ENCODE results near the gene ADAMTS6. TPM values are rescaled to one million over a fixed set of nuclear protein-coding genes. Genes with fewer than 3 reads are reported as not detected.

Gene ADAMTS6
- total and polyA plus RNA-seq, 2 of the 13 experiments (the other 11 are each of a cell fraction or from before 2014, with no cell fraction given), result 3.1 to 8.2 TPM

DNA sequence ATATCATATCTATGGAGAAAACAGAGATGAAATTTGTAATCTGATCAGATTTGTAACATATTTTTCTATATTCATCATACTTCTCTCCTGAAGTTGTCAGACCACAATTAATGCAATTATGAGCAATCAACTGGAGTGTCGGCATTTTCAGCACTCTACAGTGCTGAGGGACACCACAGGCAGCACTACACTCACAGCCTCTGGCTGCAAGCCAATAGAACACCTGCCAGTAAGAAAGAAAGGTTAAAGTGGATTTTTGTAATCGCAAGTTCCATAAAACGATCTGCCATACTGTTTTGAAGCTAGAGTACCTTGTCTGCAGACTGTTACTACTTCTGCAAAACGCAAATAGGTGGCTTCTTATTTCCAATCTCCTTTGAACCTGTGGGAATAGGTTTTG is 147.6 kb downstream of the ADAMTS6 start:
- no peak for FAIRE-seq

More for the DNA sequence above, 147.6 kb downstream of the ADAMTS6 start:
- intact Hi-C loops (cut with micrococcal nuclease; ENCODE audit: unreplicated experiment) (no loop called here), in situ Hi-C loops (cut with HindIII; ENCODE audit: extremely low pct_ligation_motif_present, low pct_unique_long_range_greater_than_20kb) (no loop called here)
- Histone ChIP-seq H3K4me3 (replicated peaks in 1 of 3; ENCODE audit: insufficient read depth in 1 of 3, low read depth in 2 of 3, low read length in 3 of 3) (no peak overlapping the region), H3K9ac (ENCODE audit: insufficient read depth, low read depth, low read length) (no peak overlapping the region), H3K4me2 (ENCODE audit: low read depth, low read length) (no peak overlapping the region), H3K27me3 (ENCODE audit: control insufficient read depth in 1 of 2, insufficient read depth in 2 of 2, low read length in 2 of 2) (no peaks in the 10 kb centered on the region), H4K20me1 (ENCODE audit: insufficient read depth, low read length) (no peaks in the 10 kb centered on the region), H3K9me3 (ENCODE audit: low read length) (no peaks in the 10 kb centered on the region), H3K27ac (ENCODE audit: extremely low read length, insufficient read depth, low read length) (no peak overlapping the region), H2AFZ (ENCODE audit: low read length) (no peak overlapping the region), H3K4me1 (ENCODE audit: insufficient read depth, low read length) (peaks cover 35% of the 10 kb centered on the region), H3K79me2 (ENCODE audit: insufficient read depth, low read length) (no peaks in the 10 kb centered on the region), H3K36me3 (replicated peaks in 1 of 2; ENCODE audit: control insufficient read depth in 1 of 2, insufficient read depth in 2 of 2, low read length in 2 of 2) (no peaks in the 10 kb centered on the region)
- ATAC-seq (no peak), DNase-seq (ENCODE audit: low spot score) (no peak)
- ChIA-PET CTCF (ENCODE audit: low intra/inter-chr PET ratio, low total read pairs) (no interaction called here), POLR2A (no interaction called here)
- no peak for TF ChIP-seq SETDB1 (CRISPR knock-in tag; IDR thresholded peaks at IDR 0.05; ENCODE audit: borderline replicate concordance)
- TF ChIP-seq ZNF354B (CRISPR knock-in tag; IDR thresholded peaks at IDR 0.05), result no peak
- no peak for TF ChIP-seq MAFF (IDR thresholded peaks at IDR 0.05; ENCODE audit: low read depth, low read length)
- TF ChIP-seq JDP2 (CRISPR knock-in tag; IDR thresholded peaks at IDR 0.05; ENCODE audit: borderline replicate concordance), result no peak
- no peak for TF ChIP-seq IRX3 (CRISPR knock-in tag; IDR thresholded peaks at IDR 0.05; ENCODE audit: borderline replicate concordance, low read depth)
- TF ChIP-seq GPN1 (CRISPR knock-in tag; IDR thresholded peaks at IDR 0.05; ENCODE audit: borderline replicate concordance), result no peak
- TF ChIP-seq IRF1 (CRISPR knock-in tag; IDR thresholded peaks at IDR 0.05; ENCODE audit: low read depth), result no peak
- no peak for TF ChIP-seq NFE2L2 (IDR thresholded peaks at IDR 0.05; ENCODE audit: low read length)
- no peak for TF ChIP-seq KMT2A (CRISPR knock-in tag; IDR thresholded peaks at IDR 0.05)
- TF ChIP-seq AGO2 (optimal IDR thresholded peaks at IDR 0.05; ENCODE audit: low read depth, low read length), result no peak
- TF ChIP-seq ZNF224 (CRISPR knock-in tag; IDR thresholded peaks at IDR 0.05), result no peak
- TF ChIP-seq ARNT (IDR thresholded peaks at IDR 0.05), result no peak
- no peak for TF ChIP-seq SRSF4 (IDR thresholded peaks at IDR 0.05; ENCODE audit: low read depth, low read length, poor library complexity, severe bottlenecking)
- no peak for TF ChIP-seq DZIP1 (CRISPR knock-in tag; IDR thresholded peaks at IDR 0.05)
- no peak for TF ChIP-seq ZNF776 (CRISPR knock-in tag; IDR thresholded peaks at IDR 0.05)
- TF ChIP-seq LCORL (IDR thresholded peaks at IDR 0.05), result no peak
- TF ChIP-seq LCORL (CRISPR knock-in tag; IDR thresholded peaks at IDR 0.05), result no peak
- no peak for TF ChIP-seq KDM5B (CRISPR knock-in tag; IDR thresholded peaks at IDR 0.05; ENCODE audit: borderline replicate concordance)
- TF ChIP-seq ELF1 (CRISPR knock-in tag; IDR thresholded peaks at IDR 0.05), result no peak
- TF ChIP-seq NFE2L1 (CRISPR knock-in tag; IDR thresholded peaks at IDR 0.05; ENCODE audit: borderline replicate concordance), result no peak
- WGBS (ENCODE audit: low lambda C conversion rate), result 90% methylated on average over 4 of the region's 4 CpGs
- no TSS peak for BruUV-seq (replicated peaks)
